ENCODE measurements around the gene CCDC141. TPM values are rescaled to one million over a fixed set of nuclear protein-coding genes. Genes with fewer than 3 reads are reported as not detected.
"Not testable (repeated sequence)": the region's sequence is repeated elsewhere in the genome, so short reads cannot be mapped to it uniquely, and the experiment has no call there.

Gene CCDC141
- total and polyA plus RNA-seq, 3 donors from 2014 or later, result 2.2 to 25.9 (median 17.8) TPM

- Histone ChIP-seq H3K27me3 (no peaks in the 10 kb centered on the region), H3K9me3 (no peaks in the 10 kb centered on the region), H3K4me3 (no peak overlapping the region), H3K4me1 (no peaks in the 10 kb centered on the region), H3K27ac (no peak overlapping the region), H3K36me3 (ENCODE audit: low read depth, missing control alignments) (no peaks in the 10 kb centered on the region)
- intact Hi-C loops (cut with DNase I; ENCODE audit: low total_unique reads), result no loop called here
- TF ChIP-seq CTCF (IDR thresholded peaks at IDR 0.05), result no peak
- TF ChIP-seq POLR2A (IDR thresholded peaks at IDR 0.05), result no peak
- WGBS, 2 donors, result 70 to 73% methylated on average over 4 of the region's 4 CpGs
- no peak for DNase-seq
Observed at GRCh38 chr2:178994264-178994663, 55.7 kb downstream of the CCDC141 start.

GRCh38 chr2:178993788-178994187 is 56.1 kb downstream of the CCDC141 start:
- no peak for DNase-seq
- Histone ChIP-seq H3K27me3 (no peaks in the 10 kb centered on the region), H3K27ac (no peak overlapping the region), H3K4me1 (no peaks in the 10 kb centered on the region), H3K36me3 (ENCODE audit: low read depth, missing control alignments) (no peaks in the 10 kb centered on the region), H3K4me3 (no peak overlapping the region), H3K9me3 (no peaks in the 10 kb centered on the region)
- 92 to 96% methylated on average over 2 of the region's 2 CpGs for WGBS, 2 donors
- intact Hi-C loops (cut with DNase I; ENCODE audit: low total_unique reads), result no loop called here
- TF ChIP-seq CTCF (IDR thresholded peaks at IDR 0.05), result no peak
- no peak for TF ChIP-seq POLR2A (IDR thresholded peaks at IDR 0.05)

GRCh38 chr2:178992719-178993118 is 57.2 kb downstream of the CCDC141 start:
- H3K27ac ChIP-seq; H3K4me3 ChIP-seq; H3K27me3 ChIP-seq; intact Hi-C loops (cut with DNase I; ENCODE audit: low total_unique reads); H3K4me1 ChIP-seq; H3K36me3 ChIP-seq (ENCODE audit: low read depth, missing control alignments); DNase-seq; H3K9me3 ChIP-seq: not testable (repeated sequence)
- 70 to 96% methylated on average over 3 of the region's 3 CpGs for WGBS, 2 donors

- intact Hi-C loops (cut with DNase I; ENCODE audit: low total_unique reads), result no loop called here
- no peaks in the 10 kb centered on the region for H3K4me1 ChIP-seq
- no peak overlapping the region for H3K27ac ChIP-seq
- no peak for DNase-seq
- TF ChIP-seq POLR2A (IDR thresholded peaks at IDR 0.05), result no peak
- no peak for TF ChIP-seq CTCF (IDR thresholded peaks at IDR 0.05)
- 51 to 64% methylated on average over 4 of the region's 4 CpGs for WGBS, 2 donors
- H3K36me3 ChIP-seq (ENCODE audit: low read depth, missing control alignments), result no peaks in the 10 kb centered on the region
- no peak overlapping the region for H3K4me3 ChIP-seq
- no peaks in the 10 kb centered on the region for H3K27me3 ChIP-seq
- no peaks in the 10 kb centered on the region for H3K9me3 ChIP-seq
Observed at GRCh38 chr2:178990533-178991241, 59.2 kb downstream of the CCDC141 start.

- H3K4me3 ChIP-seq; H3K36me3 ChIP-seq (ENCODE audit: low read depth, missing control alignments); H3K27me3 ChIP-seq; DNase-seq; H3K27ac ChIP-seq; intact Hi-C loops (cut with DNase I; ENCODE audit: low total_unique reads); H3K4me1 ChIP-seq; H3K9me3 ChIP-seq: not testable (repeated sequence)
- 82 to 96% methylated on average over 1 of the region's 1 CpG for WGBS, 2 donors
Observed at GRCh38 chr2:178989424-178989823, 60.5 kb downstream of the CCDC141 start.

- H3K4me1 ChIP-seq; H3K27ac ChIP-seq; H3K9me3 ChIP-seq; intact Hi-C loops (cut with DNase I; ENCODE audit: low total_unique reads); H3K27me3 ChIP-seq; H3K4me3 ChIP-seq; H3K36me3 ChIP-seq (ENCODE audit: low read depth, missing control alignments); DNase-seq: not testable (repeated sequence)
- 77 to 91% methylated on average over 7 to 10 of the region's 10 CpGs for WGBS, 2 donors
Observed at GRCh38 chr2:178982652-178983051, 67.3 kb downstream of the CCDC141 start.

Data from testis (tissue), 3 donors.